ENCODE results near the gene MYO1B.

Gene MYO1B

DNA sequence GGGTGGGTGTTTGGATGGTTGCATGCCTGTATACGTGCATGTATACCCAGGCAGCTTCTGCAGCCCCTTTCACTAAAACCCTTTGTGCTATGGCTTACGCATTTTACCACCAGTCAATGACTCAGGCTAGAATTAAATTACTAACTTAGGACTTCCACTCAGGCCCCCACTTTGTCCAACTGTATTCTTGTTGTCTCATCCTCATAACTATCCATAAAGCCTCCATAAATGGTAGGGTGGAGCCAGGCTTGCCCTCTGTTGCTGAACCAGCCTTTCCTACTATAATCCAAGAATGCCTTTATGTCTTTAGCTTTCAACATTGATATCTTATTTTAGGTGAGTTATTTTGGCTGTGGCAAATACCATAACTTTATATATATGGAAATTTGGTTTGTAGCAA, 119.9 kb downstream of the MYO1B start:
- Histone ChIP-seq H3K4me2 (ENCODE audit: low read length) (no peak overlapping the region), H3F3A (ENCODE audit: insufficient read depth, low read length) (no peaks in the 10 kb centered on the region), H3K79me2 (ENCODE audit: insufficient read depth, low read length) (no peaks in the 10 kb centered on the region), H3K9ac (ENCODE audit: low read length) (no peak overlapping the region), H4K20me1 (ENCODE audit: insufficient read depth, low read length) (no peaks in the 10 kb centered on the region), H3K9me3 (ENCODE audit: low read length) (no peaks in the 10 kb centered on the region), H3K9me2 (ENCODE audit: low read depth, low read length) (no peaks in the 10 kb centered on the region), H3K27me3 (ENCODE audit: insufficient read depth, low read length) (no peaks in the 10 kb centered on the region), H3K27ac (ENCODE audit: low read depth, low read length, poor library complexity, severe bottlenecking) (no peak overlapping the region), H3K4me3 (ENCODE audit: low read depth, low read length, poor library complexity, severe bottlenecking) (no peak overlapping the region), H2AFZ (ENCODE audit: low read length) (no peak overlapping the region), H3K4me1 (ENCODE audit: insufficient read depth, low read length, severe bottlenecking) (no peaks in the 10 kb centered on the region), H3K36me3 (ENCODE audit: insufficient read depth, low read length) (no peaks in the 10 kb centered on the region)
- no peak for TF ChIP-seq EZH2 (IDR thresholded peaks at IDR 0.05; ENCODE audit: borderline replicate concordance, low read length)
- TF ChIP-seq, protein P1, sequence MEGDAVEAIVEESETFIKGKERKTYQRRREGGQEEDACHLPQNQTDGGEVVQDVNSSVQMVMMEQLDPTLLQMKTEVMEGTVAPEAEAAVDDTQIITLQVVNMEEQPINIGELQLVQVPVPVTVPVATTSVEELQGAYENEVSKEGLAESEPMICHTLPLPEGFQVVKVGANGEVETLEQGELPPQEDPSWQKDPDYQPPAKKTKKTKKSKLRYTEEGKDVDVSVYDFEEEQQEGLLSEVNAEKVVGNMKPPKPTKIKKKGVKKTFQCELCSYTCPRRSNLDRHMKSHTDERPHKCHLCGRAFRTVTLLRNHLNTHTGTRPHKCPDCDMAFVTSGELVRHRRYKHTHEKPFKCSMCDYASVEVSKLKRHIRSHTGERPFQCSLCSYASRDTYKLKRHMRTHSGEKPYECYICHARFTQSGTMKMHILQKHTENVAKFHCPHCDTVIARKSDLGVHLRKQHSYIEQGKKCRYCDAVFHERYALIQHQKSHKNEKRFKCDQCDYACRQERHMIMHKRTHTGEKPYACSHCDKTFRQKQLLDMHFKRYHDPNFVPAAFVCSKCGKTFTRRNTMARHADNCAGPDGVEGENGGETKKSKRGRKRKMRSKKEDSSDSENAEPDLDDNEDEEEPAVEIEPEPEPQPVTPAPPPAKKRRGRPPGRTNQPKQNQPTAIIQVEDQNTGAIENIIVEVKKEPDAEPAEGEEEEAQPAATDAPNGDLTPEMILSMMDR (IDR thresholded peaks at IDR 0.05; ENCODE audit: low read length), result no peak

DNA sequence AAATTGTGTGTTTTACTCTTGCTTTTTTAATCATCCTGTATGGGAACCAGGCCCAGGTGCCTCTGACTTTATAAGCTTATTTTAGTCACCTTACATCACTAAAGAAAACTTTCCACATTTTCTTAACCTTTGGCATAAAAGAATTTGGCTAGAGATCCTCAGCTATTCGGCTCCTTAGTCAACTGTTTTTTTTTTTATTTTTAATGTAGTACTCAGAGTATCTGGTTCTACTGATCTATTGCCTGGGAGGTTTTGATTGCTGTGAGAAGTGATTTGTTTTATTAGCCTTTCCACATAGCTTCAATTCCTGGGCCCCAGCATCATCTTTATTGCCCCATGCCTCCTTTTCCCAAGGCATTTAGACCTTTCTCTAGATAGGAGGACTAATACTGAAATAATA, 121.0 kb downstream of the MYO1B start:
- Histone ChIP-seq H3K9me3 (ENCODE audit: low read length) (no peaks in the 10 kb centered on the region), H3K27ac (ENCODE audit: low read depth, low read length, poor library complexity, severe bottlenecking) (no peak overlapping the region), H2AFZ (ENCODE audit: low read length) (no peak overlapping the region), H3K4me3 (ENCODE audit: low read depth, low read length, poor library complexity, severe bottlenecking) (no peak overlapping the region), H3K27me3 (ENCODE audit: insufficient read depth, low read length) (no peaks in the 10 kb centered on the region), H3K36me3 (ENCODE audit: insufficient read depth, low read length) (no peaks in the 10 kb centered on the region), H3K9ac (ENCODE audit: low read length) (no peak overlapping the region), H3K9me2 (ENCODE audit: low read depth, low read length) (no peaks in the 10 kb centered on the region), H3F3A (ENCODE audit: insufficient read depth, low read length) (no peaks in the 10 kb centered on the region), H3K4me1 (ENCODE audit: insufficient read depth, low read length, severe bottlenecking) (no peaks in the 10 kb centered on the region), H3K79me2 (ENCODE audit: insufficient read depth, low read length) (no peaks in the 10 kb centered on the region), H3K4me2 (ENCODE audit: low read length) (no peak overlapping the region), H4K20me1 (ENCODE audit: insufficient read depth, low read length) (no peaks in the 10 kb centered on the region)
- TF ChIP-seq, protein P1 (IDR thresholded peaks at IDR 0.05; ENCODE audit: low read length), result no peak
- TF ChIP-seq EZH2 (IDR thresholded peaks at IDR 0.05; ENCODE audit: borderline replicate concordance, low read length), result no peak

DNA sequence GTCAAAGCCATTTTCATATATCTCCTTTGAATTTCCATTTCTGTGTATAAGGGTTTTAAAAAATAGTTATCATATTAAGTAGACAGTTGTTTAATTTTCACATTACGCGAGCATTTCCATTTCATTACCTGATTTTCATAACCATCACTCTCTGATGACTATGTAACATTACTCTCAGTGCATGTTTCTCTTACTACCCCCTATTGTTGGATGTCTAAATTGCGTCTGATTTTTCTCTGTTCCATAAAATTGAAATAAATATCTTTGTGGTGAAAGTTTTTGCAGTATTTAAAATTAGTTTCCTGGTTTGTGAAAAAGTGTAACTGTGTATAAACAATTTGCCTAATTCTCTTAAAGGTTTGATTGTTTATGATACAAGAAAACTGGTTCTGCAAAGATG, 123.8 kb downstream of the MYO1B start:
- no peak overlapping the region for H3K4me2 ChIP-seq (ENCODE audit: low read length)
- no peaks in the 10 kb centered on the region for H4K20me1 ChIP-seq (ENCODE audit: insufficient read depth, low read length)
- TF ChIP-seq, protein P1 (IDR thresholded peaks at IDR 0.05; ENCODE audit: low read length), result peak; percentile 12; the same call in 1 of the 2 replicates
- no peak for TF ChIP-seq EZH2 (IDR thresholded peaks at IDR 0.05; ENCODE audit: borderline replicate concordance, low read length)
- H3K9ac ChIP-seq (ENCODE audit: low read length), result no peak overlapping the region
- H3K9me2 ChIP-seq (ENCODE audit: low read depth, low read length), result no peaks in the 10 kb centered on the region
- no peak overlapping the region for H3K4me3 ChIP-seq (ENCODE audit: low read depth, low read length, poor library complexity, severe bottlenecking)
- H3K27ac ChIP-seq (ENCODE audit: low read depth, low read length, poor library complexity, severe bottlenecking), result no peak overlapping the region
- H3K79me2 ChIP-seq (ENCODE audit: insufficient read depth, low read length), result no peaks in the 10 kb centered on the region
- H3K4me1 ChIP-seq (ENCODE audit: insufficient read depth, low read length, severe bottlenecking), result no peaks in the 10 kb centered on the region
- H2AFZ ChIP-seq (ENCODE audit: low read length), result no peak overlapping the region
- H3K36me3 ChIP-seq (ENCODE audit: insufficient read depth, low read length), result no peaks in the 10 kb centered on the region
- H3K27me3 ChIP-seq (ENCODE audit: insufficient read depth, low read length), result no peaks in the 10 kb centered on the region
- no peaks in the 10 kb centered on the region for H3F3A ChIP-seq (ENCODE audit: insufficient read depth, low read length)
- H3K9me3 ChIP-seq (ENCODE audit: low read length), result no peaks in the 10 kb centered on the region
